ENCODE results near the gene ISCU. TPM values are rescaled to one million over a fixed set of nuclear protein-coding genes. Genes with fewer than 3 reads are reported as not detected.

The ISCU gene
- 100 to 1,000 TPM; 189 to 297 (median 212) TPM for total RNA-seq

DNA sequence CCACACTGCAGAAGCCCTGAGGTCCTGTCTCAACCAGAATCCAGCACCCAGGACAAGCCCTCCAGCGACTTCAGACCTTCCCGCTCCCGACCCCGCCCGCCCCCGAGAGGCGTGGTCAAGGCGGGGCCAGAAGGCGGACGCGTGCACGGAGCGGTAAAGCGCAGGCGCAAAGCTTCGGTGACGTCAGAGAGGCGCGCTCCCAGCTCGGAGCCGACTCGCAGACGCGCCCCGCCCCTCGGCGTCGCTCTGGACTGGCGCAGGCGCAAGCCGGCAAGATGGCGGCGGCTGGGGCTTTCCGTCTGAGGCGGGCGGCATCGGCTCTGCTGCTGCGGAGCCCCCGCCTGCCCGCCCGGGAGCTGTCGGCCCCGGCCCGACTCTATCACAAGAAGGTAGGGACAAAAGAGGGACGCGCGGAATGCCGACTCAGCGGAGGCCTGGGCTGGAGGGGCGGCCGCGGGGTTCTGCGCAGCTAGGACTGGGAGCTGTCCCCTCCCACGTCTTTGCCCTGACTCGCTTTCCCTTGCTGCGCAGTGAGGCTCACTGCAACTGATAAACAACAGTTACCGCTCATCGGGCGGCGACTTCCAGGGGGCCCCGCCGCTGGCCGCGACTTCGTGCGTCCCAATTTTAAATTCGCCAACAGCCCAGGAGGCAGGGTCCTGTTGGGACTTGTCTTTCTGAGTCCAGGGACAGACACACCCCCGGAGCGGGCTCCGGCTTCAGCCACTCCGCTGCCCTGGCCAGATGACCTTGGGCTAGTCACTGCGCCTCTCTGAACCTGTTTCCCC, at the start of gene ISCU:
ISCU (plus strand) TSS at position 249 of the 788 bp plus-strand sequence; CDS start at position 276, 27 bp downstream.
- TF ChIP-seq, protein P1, sequence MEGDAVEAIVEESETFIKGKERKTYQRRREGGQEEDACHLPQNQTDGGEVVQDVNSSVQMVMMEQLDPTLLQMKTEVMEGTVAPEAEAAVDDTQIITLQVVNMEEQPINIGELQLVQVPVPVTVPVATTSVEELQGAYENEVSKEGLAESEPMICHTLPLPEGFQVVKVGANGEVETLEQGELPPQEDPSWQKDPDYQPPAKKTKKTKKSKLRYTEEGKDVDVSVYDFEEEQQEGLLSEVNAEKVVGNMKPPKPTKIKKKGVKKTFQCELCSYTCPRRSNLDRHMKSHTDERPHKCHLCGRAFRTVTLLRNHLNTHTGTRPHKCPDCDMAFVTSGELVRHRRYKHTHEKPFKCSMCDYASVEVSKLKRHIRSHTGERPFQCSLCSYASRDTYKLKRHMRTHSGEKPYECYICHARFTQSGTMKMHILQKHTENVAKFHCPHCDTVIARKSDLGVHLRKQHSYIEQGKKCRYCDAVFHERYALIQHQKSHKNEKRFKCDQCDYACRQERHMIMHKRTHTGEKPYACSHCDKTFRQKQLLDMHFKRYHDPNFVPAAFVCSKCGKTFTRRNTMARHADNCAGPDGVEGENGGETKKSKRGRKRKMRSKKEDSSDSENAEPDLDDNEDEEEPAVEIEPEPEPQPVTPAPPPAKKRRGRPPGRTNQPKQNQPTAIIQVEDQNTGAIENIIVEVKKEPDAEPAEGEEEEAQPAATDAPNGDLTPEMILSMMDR (IDR thresholded peaks at IDR 0.05; ENCODE audit: low read depth) = no peak

- TF ChIP-seq, protein P1 (IDR thresholded peaks at IDR 0.05; ENCODE audit: low read depth) = no peak
These were observed 47.9 kb upstream of the ISCU start for GRCh38 chr12:108514468-108514972.

- TF ChIP-seq, protein P1 (IDR thresholded peaks at IDR 0.05; ENCODE audit: low read depth) = no peak
These were observed 47.2 kb upstream of the ISCU start, which contains the start of gene FICD for GRCh38 chr12:108514973-108515814. Gene FICD, plus strand, starts transcription at chr12:108515277. Its CDS starts 1,696 bp downstream, at chr12:108516973.

DNA sequence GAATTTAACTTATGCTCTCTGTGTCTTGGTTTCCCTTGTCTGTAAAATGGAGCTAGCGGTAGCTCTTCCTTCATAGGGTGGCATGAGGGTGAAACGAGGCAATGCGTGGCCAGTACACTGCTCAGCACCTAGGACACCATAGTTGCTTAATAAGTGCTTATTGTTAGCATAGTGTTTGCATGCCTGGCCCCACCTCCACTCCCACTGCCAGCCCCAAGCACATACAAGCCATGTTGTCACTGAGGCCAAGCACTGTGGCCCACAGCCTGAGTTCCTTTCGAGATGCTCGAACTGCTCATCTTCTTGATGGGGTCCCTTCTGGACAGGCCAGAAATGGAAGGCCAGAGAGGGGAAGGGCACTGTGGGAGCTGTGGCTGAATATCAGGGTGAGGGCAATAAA, 46.5 kb upstream of the ISCU start:
- TF ChIP-seq, protein P1 (IDR thresholded peaks at IDR 0.05; ENCODE audit: low read depth) = no peak

GRCh38 chr12:108516511-108517275, 45.7 kb upstream of the ISCU start:
- TF ChIP-seq, protein P1 (IDR thresholded peaks at IDR 0.05; ENCODE audit: low read depth) = no peak

DNA sequence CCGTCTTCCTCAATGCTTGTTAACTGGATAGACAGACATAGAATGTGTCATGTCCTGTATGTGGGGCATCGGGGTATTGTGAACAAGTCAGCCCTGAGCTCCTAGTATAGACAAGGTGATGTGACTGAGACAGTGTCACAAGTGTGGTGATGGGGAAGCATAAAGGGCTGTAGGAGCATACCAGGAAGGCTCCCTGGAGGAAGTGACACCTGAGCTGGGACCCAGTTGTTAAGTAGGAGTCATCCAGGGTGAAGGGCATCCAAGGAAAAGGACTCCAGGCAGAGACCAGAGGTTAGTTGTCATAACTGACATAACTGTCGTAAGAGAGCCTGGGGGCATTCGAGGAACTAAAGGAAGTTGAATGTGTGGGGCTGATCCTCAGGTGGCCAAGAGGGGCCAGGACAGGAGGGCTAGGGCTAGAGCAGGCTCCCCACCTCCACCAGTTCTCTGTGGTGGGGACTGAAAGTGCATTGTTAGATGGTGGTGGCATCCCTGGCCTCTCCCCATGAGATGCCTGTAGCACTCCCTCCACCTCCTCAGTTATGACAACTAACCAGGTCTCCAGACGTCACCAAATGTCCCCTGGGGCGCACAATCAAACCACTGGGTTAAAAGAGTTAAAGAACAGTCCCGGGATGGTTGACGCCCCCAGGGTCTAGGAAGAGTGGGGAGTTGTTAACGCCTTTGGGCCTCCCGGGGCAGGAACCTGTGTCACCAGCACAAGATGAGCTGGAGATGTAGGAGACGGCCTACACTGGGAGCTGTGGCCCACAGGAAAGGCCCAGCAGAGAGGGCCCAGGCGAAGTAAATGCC, 44.9 kb upstream of the ISCU start:
- TF ChIP-seq, protein P1 (IDR thresholded peaks at IDR 0.05; ENCODE audit: low read depth) = no peak

Data from subcutaneous adipose tissue (tissue), 4 donors.